ENCODE data around the gene TNFRSF1A. TPM values are rescaled to one million over a fixed set of nuclear protein-coding genes. Genes with fewer than 3 reads are reported as not detected.

TNFRSF1A gene
- polyA plus RNA-seq, 1 donor from 2014 or later, result 4.5 TPM

GRCh38 chr12:6337958-6338433, 3.9 kb downstream of the TNFRSF1A start:
- no peak overlapping the region for H3K4me3 ChIP-seq (ENCODE audit: low read length)
- H3K27me3 ChIP-seq (ENCODE audit: insufficient read depth, low read depth, low read length), result no peaks in the 10 kb centered on the region
- H4K20me1 ChIP-seq (ENCODE audit: insufficient read depth), result no peaks in the 10 kb centered on the region

GRCh38 chr12:6336889-6337853, 4.7 kb downstream of the TNFRSF1A start:
- Histone ChIP-seq H3K36me3 (ENCODE audit: insufficient read depth, low read length) (no peaks in the 10 kb centered on the region), H2AFZ (ENCODE audit: low read depth, low read length) (no peak overlapping the region), H3K9me3 (ENCODE audit: low read length) (no peaks in the 10 kb centered on the region), H3K9me2 (ENCODE audit: insufficient read depth, low read length) (no peaks in the 10 kb centered on the region), H3F3A (ENCODE audit: insufficient read depth, low read length, poor library complexity, severe bottlenecking) (no peaks in the 10 kb centered on the region), H3K9ac (ENCODE audit: low read length) (no peak overlapping the region), H3K79me2 (replicated peaks; ENCODE audit: insufficient read depth, low read length) (no peaks in the 10 kb centered on the region), H3K4me2 (ENCODE audit: low read length) (no peak overlapping the region), H4K20me1 (ENCODE audit: insufficient read depth) (no peaks in the 10 kb centered on the region), H3K27ac (ENCODE audit: low read length) (no peak overlapping the region), H3K4me3 (ENCODE audit: low read length) (no peak overlapping the region), H3K27me3 (ENCODE audit: insufficient read depth, low read depth, low read length) (no peaks in the 10 kb centered on the region)
- TF ChIP-seq RAD21 (conservative IDR thresholded peaks at IDR 0.05) (no peak), EP300 (conservative IDR thresholded peaks at IDR 0.05; ENCODE audit: poor library complexity, severe bottlenecking) (no peak)

More at GRCh38 chr12:6337958-6338433, 3.9 kb downstream of the TNFRSF1A start:
- Histone ChIP-seq H3F3A (ENCODE audit: insufficient read depth, low read length, poor library complexity, severe bottlenecking) (no peaks in the 10 kb centered on the region), H3K9me3 (ENCODE audit: low read length) (no peaks in the 10 kb centered on the region), H3K9ac (ENCODE audit: low read length) (no peak overlapping the region), H3K9me2 (ENCODE audit: insufficient read depth, low read length) (no peaks in the 10 kb centered on the region), H3K4me2 (ENCODE audit: low read length) (no peak overlapping the region), H3K36me3 (ENCODE audit: insufficient read depth, low read length) (no peaks in the 10 kb centered on the region), H2AFZ (ENCODE audit: low read depth, low read length) (no peak overlapping the region), H3K27ac (ENCODE audit: low read length) (no peak overlapping the region), H3K79me2 (replicated peaks; ENCODE audit: insufficient read depth, low read length) (no peaks in the 10 kb centered on the region)
- TF ChIP-seq EP300 (conservative IDR thresholded peaks at IDR 0.05; ENCODE audit: poor library complexity, severe bottlenecking) (no peak), MXI1 (conservative IDR thresholded peaks at IDR 0.05; ENCODE audit: poor library complexity, severe bottlenecking) (no peak), POLR2AphosphoS5 (IDR thresholded peaks at IDR 0.05) (no peak), SMC3 (conservative IDR thresholded peaks at IDR 0.05; ENCODE audit: poor library complexity) (no peak), REST (IDR thresholded peaks at IDR 0.05; ENCODE audit: borderline replicate concordance) (no peak)

GRCh38 chr12:6336079-6336888, 5.6 kb downstream of the TNFRSF1A start:
- TF ChIP-seq REST (IDR thresholded peaks at IDR 0.05; ENCODE audit: borderline replicate concordance) (no peak), MXI1 (conservative IDR thresholded peaks at IDR 0.05; ENCODE audit: poor library complexity, severe bottlenecking) (no peak), SMC3 (conservative IDR thresholded peaks at IDR 0.05; ENCODE audit: poor library complexity) (no peak), TAF1 (IDR thresholded peaks at IDR 0.05; ENCODE audit: low read depth) (no peak), CTCF (IDR thresholded peaks at IDR 0.05; ENCODE audit: poor library complexity, severe bottlenecking) (no peak), EZH2 (IDR thresholded peaks at IDR 0.05; ENCODE audit: borderline replicate concordance, insufficient read depth, low read length, poor library complexity, severe bottlenecking) (no peak), POLR2AphosphoS5 (IDR thresholded peaks at IDR 0.05) (no peak), RAD21 (conservative IDR thresholded peaks at IDR 0.05) (no peak)
- H3K4me3 ChIP-seq (ENCODE audit: low read length), result no peak overlapping the region
- H2AFZ ChIP-seq (ENCODE audit: low read depth, low read length), result no peak overlapping the region
- H3K9me3 ChIP-seq (ENCODE audit: low read length), result no peaks in the 10 kb centered on the region
- no peaks in the 10 kb centered on the region for H3K79me2 ChIP-seq (replicated peaks; ENCODE audit: insufficient read depth, low read length)
- H3K9ac ChIP-seq (ENCODE audit: low read length), result no peak overlapping the region
- no peaks in the 10 kb centered on the region for H3K9me2 ChIP-seq (ENCODE audit: insufficient read depth, low read length)
- no peaks in the 10 kb centered on the region for H3K36me3 ChIP-seq (ENCODE audit: insufficient read depth, low read length)
- H3K4me2 ChIP-seq (ENCODE audit: low read length), result no peak overlapping the region
- no peaks in the 10 kb centered on the region for H3F3A ChIP-seq (ENCODE audit: insufficient read depth, low read length, poor library complexity, severe bottlenecking)
- no peak overlapping the region for H3K27ac ChIP-seq (ENCODE audit: low read length)
- no peaks in the 10 kb centered on the region for H4K20me1 ChIP-seq (ENCODE audit: insufficient read depth)
- H3K27me3 ChIP-seq (ENCODE audit: insufficient read depth, low read depth, low read length), result no peaks in the 10 kb centered on the region
